ENCODE data around the gene FILIP1L. TPM values are rescaled to one million over a fixed set of nuclear protein-coding genes. Genes with fewer than 3 reads are reported as not detected.

Gene FILIP1L
- total RNA-seq, 1 donor from 2014 or later: 29.2 TPM

- Histone ChIP-seq H3K4me3 (ENCODE audit: low read length in 3 of 3) (no peak overlapping the region), H3K9ac (ENCODE audit: low read depth in 1 of 3, low read length in 3 of 3) (no peak overlapping the region), H3K27ac (ENCODE audit: low read depth, low read length) (no peak overlapping the region)
Observed at GRCh38 chr3:99978221-99978620, 136.1 kb downstream of the FILIP1L start.

GRCh38 chr3:99976584-99976983 is 137.7 kb downstream of the FILIP1L start:
- Histone ChIP-seq H3K27ac (ENCODE audit: low read depth, low read length) (no peak overlapping the region), H3K36me3 (ENCODE audit: control insufficient read depth in 3 of 3, insufficient read depth in 3 of 3, low read length in 3 of 3) (peaks cover 0 to 5% (median 0%) of the 10 kb centered on the region in 3 donors), H3K4me1 (ENCODE audit: control insufficient read depth in 3 of 3, insufficient read depth in 3 of 3, low read length in 3 of 3) (peaks cover 0 to 16% (median 11%) of the 10 kb centered on the region in 3 donors), H3K4me3 (ENCODE audit: low read length in 3 of 3) (no peak overlapping the region), H3K9me3 (ENCODE audit: control insufficient read depth in 3 of 3, low read length in 3 of 3) (no peaks in the 10 kb centered on the region), H3K27me3 (ENCODE audit: control insufficient read depth in 3 of 3, insufficient read depth in 3 of 3, low read length in 3 of 3) (no peaks in the 10 kb centered on the region), H3K9ac (ENCODE audit: low read depth in 1 of 3, low read length in 3 of 3) (no peak overlapping the region)

More at GRCh38 chr3:99978221-99978620, 136.1 kb downstream of the FILIP1L start:
- Histone ChIP-seq H3K36me3 (ENCODE audit: control insufficient read depth in 3 of 3, insufficient read depth in 3 of 3, low read length in 3 of 3) (peaks cover 0 to 6% (median 0%) of the 10 kb centered on the region in 3 donors), H3K27me3 (ENCODE audit: control insufficient read depth in 3 of 3, insufficient read depth in 3 of 3, low read length in 3 of 3) (no peaks in the 10 kb centered on the region), H3K4me1 (ENCODE audit: control insufficient read depth in 3 of 3, insufficient read depth in 3 of 3, low read length in 3 of 3) (peaks cover 0 to 8% (median 0%) of the 10 kb centered on the region in 3 donors), H3K9me3 (ENCODE audit: control insufficient read depth in 3 of 3, low read length in 3 of 3) (no peaks in the 10 kb centered on the region)

GRCh38 chr3:99974989-99975388 is 139.3 kb downstream of the FILIP1L start:
- Histone ChIP-seq H3K27ac (ENCODE audit: low read depth, low read length) (no peak overlapping the region), H3K4me3 (ENCODE audit: low read length in 3 of 3) (no peak overlapping the region), H3K27me3 (ENCODE audit: control insufficient read depth in 3 of 3, insufficient read depth in 3 of 3, low read length in 3 of 3) (no peaks in the 10 kb centered on the region), H3K36me3 (ENCODE audit: control insufficient read depth in 3 of 3, insufficient read depth in 3 of 3, low read length in 3 of 3) (peaks cover 0 to 2% (median 0%) of the 10 kb centered on the region in 3 donors), H3K4me1 (ENCODE audit: control insufficient read depth in 3 of 3, insufficient read depth in 3 of 3, low read length in 3 of 3) (peaks cover 4 to 23% (median 16%) of the 10 kb centered on the region in 3 donors), H3K9ac (ENCODE audit: low read depth in 1 of 3, low read length in 3 of 3) (no peak overlapping the region), H3K9me3 (ENCODE audit: control insufficient read depth in 3 of 3, low read length in 3 of 3) (no peaks in the 10 kb centered on the region)

GRCh38 chr3:99972380-99973104 is 141.8 kb downstream of the FILIP1L start:
- no peaks in the 10 kb centered on the region for H3K36me3 ChIP-seq (ENCODE audit: control insufficient read depth in 3 of 3, insufficient read depth in 3 of 3, low read length in 3 of 3)
- peaks cover 23 to 43% (median 24%) of the 10 kb centered on the region in 3 donors for H3K4me1 ChIP-seq (ENCODE audit: control insufficient read depth in 3 of 3, insufficient read depth in 3 of 3, low read length in 3 of 3)
- H3K9me3 ChIP-seq (ENCODE audit: control insufficient read depth in 3 of 3, low read length in 3 of 3): no peaks in the 10 kb centered on the region
- H3K27me3 ChIP-seq (ENCODE audit: control insufficient read depth in 3 of 3, insufficient read depth in 3 of 3, low read length in 3 of 3): no peaks in the 10 kb centered on the region
- no peak overlapping the region for H3K9ac ChIP-seq (ENCODE audit: low read depth in 1 of 3, low read length in 3 of 3)
- no peak overlapping the region for H3K4me3 ChIP-seq (ENCODE audit: low read length in 3 of 3)
- H3K27ac ChIP-seq (ENCODE audit: low read depth, low read length): peak overlapping the region; percentile 45

- no peak overlapping the region for H3K9ac ChIP-seq (ENCODE audit: low read depth in 1 of 3, low read length in 3 of 3)
- H3K4me3 ChIP-seq (ENCODE audit: low read length in 3 of 3): no peak overlapping the region
- peaks cover 30 to 50% (median 32%) of the 10 kb centered on the region in 3 donors for H3K4me1 ChIP-seq (ENCODE audit: control insufficient read depth in 3 of 3, insufficient read depth in 3 of 3, low read length in 3 of 3)
- H3K27ac ChIP-seq (ENCODE audit: low read depth, low read length): peak overlapping the region; percentile 45
- H3K9me3 ChIP-seq (ENCODE audit: control insufficient read depth in 3 of 3, low read length in 3 of 3): no peaks in the 10 kb centered on the region
- H3K27me3 ChIP-seq (ENCODE audit: control insufficient read depth in 3 of 3, insufficient read depth in 3 of 3, low read length in 3 of 3): no peaks in the 10 kb centered on the region
- no peaks in the 10 kb centered on the region for H3K36me3 ChIP-seq (ENCODE audit: control insufficient read depth in 3 of 3, insufficient read depth in 3 of 3, low read length in 3 of 3)
Observed at GRCh38 chr3:99971761-99972160, 142.5 kb downstream of the FILIP1L start.

GRCh38 chr3:99970198-99970597 is 144.1 kb downstream of the FILIP1L start:
- peaks cover 38 to 64% (median 39%) of the 10 kb centered on the region in 3 donors for H3K4me1 ChIP-seq (ENCODE audit: control insufficient read depth in 3 of 3, insufficient read depth in 3 of 3, low read length in 3 of 3)
- H3K9ac ChIP-seq (ENCODE audit: low read depth in 1 of 3, low read length in 3 of 3): no peak overlapping the region
- H3K9me3 ChIP-seq (ENCODE audit: control insufficient read depth in 3 of 3, low read length in 3 of 3): no peaks in the 10 kb centered on the region
- no peaks in the 10 kb centered on the region for H3K36me3 ChIP-seq (ENCODE audit: control insufficient read depth in 3 of 3, insufficient read depth in 3 of 3, low read length in 3 of 3)
- H3K27me3 ChIP-seq (ENCODE audit: control insufficient read depth in 3 of 3, insufficient read depth in 3 of 3, low read length in 3 of 3): no peaks in the 10 kb centered on the region
- no peak overlapping the region for H3K27ac ChIP-seq (ENCODE audit: low read depth, low read length)
- H3K4me3 ChIP-seq (ENCODE audit: low read length in 3 of 3): no peak overlapping the region

- H3K9ac ChIP-seq (ENCODE audit: low read depth in 1 of 3, low read length in 3 of 3): no peak overlapping the region
- H3K36me3 ChIP-seq (ENCODE audit: control insufficient read depth in 3 of 3, insufficient read depth in 3 of 3, low read length in 3 of 3): no peaks in the 10 kb centered on the region
- H3K27ac ChIP-seq (ENCODE audit: low read depth, low read length): no peak overlapping the region
- peaks cover 41 to 65% (median 41%) of the 10 kb centered on the region in 3 donors for H3K4me1 ChIP-seq (ENCODE audit: control insufficient read depth in 3 of 3, insufficient read depth in 3 of 3, low read length in 3 of 3)
- no peak overlapping the region for H3K4me3 ChIP-seq (ENCODE audit: low read length in 3 of 3)
- H3K27me3 ChIP-seq (ENCODE audit: control insufficient read depth in 3 of 3, insufficient read depth in 3 of 3, low read length in 3 of 3): no peaks in the 10 kb centered on the region
- H3K9me3 ChIP-seq (ENCODE audit: control insufficient read depth in 3 of 3, low read length in 3 of 3): no peaks in the 10 kb centered on the region
Observed at GRCh38 chr3:99969136-99969535, 145.2 kb downstream of the FILIP1L start.

- Histone ChIP-seq H3K27me3 (ENCODE audit: control insufficient read depth in 3 of 3, insufficient read depth in 3 of 3, low read length in 3 of 3) (no peaks in the 10 kb centered on the region), H3K4me1 (ENCODE audit: control insufficient read depth in 3 of 3, insufficient read depth in 3 of 3, low read length in 3 of 3) (peaks cover 44 to 69% (median 45%) of the 10 kb centered on the region in 3 donors), H3K36me3 (ENCODE audit: control insufficient read depth in 3 of 3, insufficient read depth in 3 of 3, low read length in 3 of 3) (no peaks in the 10 kb centered on the region), H3K27ac (ENCODE audit: low read depth, low read length) (peak overlapping the region; percentile 48), H3K9ac (ENCODE audit: low read depth in 1 of 3, low read length in 3 of 3) (no peak overlapping the region), H3K9me3 (ENCODE audit: control insufficient read depth in 3 of 3, low read length in 3 of 3) (no peaks in the 10 kb centered on the region), H3K4me3 (ENCODE audit: low read length in 3 of 3) (no peak overlapping the region)
Observed at GRCh38 chr3:99967796-99968195, 146.5 kb downstream of the FILIP1L start.

- Histone ChIP-seq H3K9ac (ENCODE audit: low read depth in 1 of 3, low read length in 3 of 3) (no peak overlapping the region), H3K27me3 (ENCODE audit: control insufficient read depth in 3 of 3, insufficient read depth in 3 of 3, low read length in 3 of 3) (no peaks in the 10 kb centered on the region), H3K27ac (ENCODE audit: low read depth, low read length) (peak overlapping the region; percentile 48), H3K9me3 (ENCODE audit: control insufficient read depth in 3 of 3, low read length in 3 of 3) (no peaks in the 10 kb centered on the region), H3K4me1 (ENCODE audit: control insufficient read depth in 3 of 3, insufficient read depth in 3 of 3, low read length in 3 of 3) (peaks cover 42 to 65% (median 51%) of the 10 kb centered on the region in 3 donors), H3K36me3 (ENCODE audit: control insufficient read depth in 3 of 3, insufficient read depth in 3 of 3, low read length in 3 of 3) (no peaks in the 10 kb centered on the region), H3K4me3 (ENCODE audit: low read length in 3 of 3) (peak overlapping the region in 1 of 3 donors; percentile 44)
Observed at GRCh38 chr3:99966662-99967416, 147.5 kb downstream of the FILIP1L start.

All from skeletal muscle tissue (tissue), 4 donors.